Hepatocyte (in vitro differentiated cells): ENCODE data around the gene RPS21. TPM values are rescaled to one million over a fixed set of nuclear protein-coding genes. Genes with fewer than 3 reads are reported as not detected.

Source experiments
- DNase-seq: peaks from one replicate; pipeline ENCODE4 v3.0.0-alpha.2; 2016; ENCODE audit warnings: low spot score
- H2AFZ ChIP-seq: fragments of 200-600 bp; sonication (generic); 2 replicates; pipeline ENCODE4 v1.6.0; 2016; ENCODE audit warnings: antibody characterized with exemption, mild to moderate bottlenecking
- H3K27ac ChIP-seq: fragments of 200-600 bp; sonication (generic); 2 replicates; pipeline ENCODE4 v1.5.1; 2016; ENCODE audit warnings: mild to moderate bottlenecking
- H3K27me3 ChIP-seq: fragments of 200-600 bp; sonication (generic); 2 replicates; pipeline ENCODE4 v1.6.1; 2016
- H3K36me3 ChIP-seq: fragments of 200-600 bp; sonication (generic); replicated peaks from 2 replicates; pipeline ENCODE4 v1.5.1; 2016; ENCODE audit warnings: low read depth; ENCODE audit not compliant: insufficient read depth
- H3K4me1 ChIP-seq: fragments of 200-600 bp; sonication (generic); 2 replicates; pipeline ENCODE4 v1.5.1; 2016; ENCODE audit warnings: mild to moderate bottlenecking, moderate library complexity; ENCODE audit not compliant: insufficient read depth
- H3K4me2 ChIP-seq: fragments of 200-600 bp; sonication (generic); 2 replicates; pipeline ENCODE4 v1.6.0; 2016
- H3K4me3 ChIP-seq: fragments of 200-600 bp; sonication (generic); 2 replicates; pipeline ENCODE4 v1.5.1; 2016; ENCODE audit warnings: mild to moderate bottlenecking
- H3K79me2 ChIP-seq: fragments of 200-600 bp; sonication (generic); 2 replicates; pipeline ENCODE4 v1.6.0; 2017; ENCODE audit warnings: mild to moderate bottlenecking
- H3K9me2 ChIP-seq: fragments of 200-600 bp; sonication (generic); replicated peaks from 2 replicates; pipeline ENCODE4 v1.6.0; 2017; ENCODE audit warnings: mild to moderate bottlenecking; ENCODE audit not compliant: insufficient read depth
- H3K9me3 ChIP-seq: fragments of 200-600 bp; sonication (generic); 2 replicates; pipeline ENCODE4 v1.5.1; 2016; ENCODE audit warnings: low read depth, mild to moderate bottlenecking
- H4K20me1 ChIP-seq: fragments of 200-600 bp; sonication (generic); 2 replicates; pipeline ENCODE4 v1.6.0; 2016; ENCODE audit warnings: mild to moderate bottlenecking; ENCODE audit not compliant: insufficient read depth, poor library complexity, severe bottlenecking
- EZH2 ChIP-seq: fragments of 200-600 bp; sonication (generic); IDR thresholded peaks from 2 replicates; pipeline ENCODE4 v1.6.1; 2016; ENCODE audit warnings: antibody characterized with exemption, mild to moderate bottlenecking, borderline replicate concordance
- EZH2phosphoT487 ChIP-seq: fragments of 200-600 bp; sonication (generic); IDR thresholded peaks from one replicate; pipeline ENCODE4 v1.6.1; 2018; ENCODE audit warnings: antibody characterized with exemption, mild to moderate bottlenecking, low read depth, moderate library complexity; ENCODE audit not compliant: unreplicated experiment, severe bottlenecking
- WGBS: methylation state at CpG from one replicate; pipeline ENCODE4 v1.1.6; 2016; ENCODE audit warnings: low lambda C conversion rate; ENCODE audit errors: missing lambda C conversion rate; 5-methylcytosine and 5-hydroxymethylcytosine counted together
- polyA plus RNA-seq: library from polyadenylated mRNA; unstranded; fragments of >200 nt; fragmentation: Nextera tagmentation; extraction: Ambion mirVana; gene quantifications from 2 replicates; pipeline ENCODE4 v1.2.1, GENCODE V29; 2016
- total RNA-seq: library from RNA; depleted of rRNA; stranded (reverse); fragments of >200 nt; gene quantifications from 2 replicates; pipeline ENCODE4 v1.2.3, GENCODE V29; 2014
- TF ChIP-seq, protein P1 (sequence below): fragments of 200-600 bp; sonication (generic); IDR thresholded peaks from 2 replicates; pipeline ENCODE4 v1.5.1; 2016; ENCODE audit warnings: antibody characterized with exemption, mild to moderate bottlenecking; ENCODE audit not compliant: poor library complexity

Gene RPS21
- total and polyA plus RNA-seq, 2 experiments from 2014 or later, result 460 to 1,754 TPM

DNA sequence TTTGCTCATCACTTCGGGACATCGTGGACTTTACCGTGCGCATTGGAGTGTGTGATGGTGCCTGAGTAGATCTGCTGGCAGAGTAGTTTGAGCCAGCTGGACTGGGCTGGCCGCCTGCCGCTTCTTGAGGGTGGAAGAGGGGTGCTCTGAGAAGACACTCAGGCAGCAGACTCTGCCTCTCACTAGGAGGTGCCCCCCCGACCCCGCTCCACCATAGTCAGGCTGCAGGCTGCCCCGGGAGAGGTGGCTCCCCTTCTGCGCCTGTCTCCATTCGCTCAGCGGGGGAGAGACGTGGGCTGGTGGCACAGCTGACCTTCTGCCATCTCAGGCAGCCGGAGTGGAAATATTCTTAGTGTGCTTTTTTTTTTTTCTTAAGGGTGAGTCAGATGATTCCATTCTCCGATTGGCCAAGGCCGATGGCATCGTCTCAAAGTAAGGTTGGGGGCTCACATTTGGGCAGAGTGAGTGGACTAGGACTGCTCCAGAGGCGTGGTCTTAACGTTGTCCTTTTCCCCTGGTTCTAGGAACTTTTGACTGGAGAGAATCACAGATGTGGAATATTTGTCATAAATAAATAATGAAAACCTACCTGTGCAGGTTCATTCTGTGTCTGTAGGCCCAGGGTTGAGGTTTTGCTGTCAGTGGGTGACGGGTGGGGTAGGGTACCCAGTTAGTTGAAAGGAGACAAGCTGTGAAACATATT, 1.2 kb downstream of the RPS21 start:
- Histone ChIP-seq H3K4me1 (peaks cover 15% of the 10 kb centered on the region), H3K79me2 (peaks cover 52% of the 10 kb centered on the region), H3K27ac (peak overlapping the region; percentile 76), H3K4me3 (peak overlapping the region; percentile 96), H2AFZ (no peak overlapping the region), H3K9me3 (no peaks in the 10 kb centered on the region), H3K4me2 (peak overlapping the region; percentile 97), H3K27me3 (no peaks in the 10 kb centered on the region), H4K20me1 (peaks cover 11% of the 10 kb centered on the region), H3K36me3 (peaks cover 7% of the 10 kb centered on the region), H3K9me2 (no peaks in the 10 kb centered on the region)
- DNase-seq, result no peak
- no peak for TF ChIP-seq EZH2phosphoT487
- TF ChIP-seq EZH2, result no peak
- TF ChIP-seq, protein P1, sequence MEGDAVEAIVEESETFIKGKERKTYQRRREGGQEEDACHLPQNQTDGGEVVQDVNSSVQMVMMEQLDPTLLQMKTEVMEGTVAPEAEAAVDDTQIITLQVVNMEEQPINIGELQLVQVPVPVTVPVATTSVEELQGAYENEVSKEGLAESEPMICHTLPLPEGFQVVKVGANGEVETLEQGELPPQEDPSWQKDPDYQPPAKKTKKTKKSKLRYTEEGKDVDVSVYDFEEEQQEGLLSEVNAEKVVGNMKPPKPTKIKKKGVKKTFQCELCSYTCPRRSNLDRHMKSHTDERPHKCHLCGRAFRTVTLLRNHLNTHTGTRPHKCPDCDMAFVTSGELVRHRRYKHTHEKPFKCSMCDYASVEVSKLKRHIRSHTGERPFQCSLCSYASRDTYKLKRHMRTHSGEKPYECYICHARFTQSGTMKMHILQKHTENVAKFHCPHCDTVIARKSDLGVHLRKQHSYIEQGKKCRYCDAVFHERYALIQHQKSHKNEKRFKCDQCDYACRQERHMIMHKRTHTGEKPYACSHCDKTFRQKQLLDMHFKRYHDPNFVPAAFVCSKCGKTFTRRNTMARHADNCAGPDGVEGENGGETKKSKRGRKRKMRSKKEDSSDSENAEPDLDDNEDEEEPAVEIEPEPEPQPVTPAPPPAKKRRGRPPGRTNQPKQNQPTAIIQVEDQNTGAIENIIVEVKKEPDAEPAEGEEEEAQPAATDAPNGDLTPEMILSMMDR, result no peak
- 80% methylated on average over 20 of the region's 20 CpGs for WGBS

DNA sequence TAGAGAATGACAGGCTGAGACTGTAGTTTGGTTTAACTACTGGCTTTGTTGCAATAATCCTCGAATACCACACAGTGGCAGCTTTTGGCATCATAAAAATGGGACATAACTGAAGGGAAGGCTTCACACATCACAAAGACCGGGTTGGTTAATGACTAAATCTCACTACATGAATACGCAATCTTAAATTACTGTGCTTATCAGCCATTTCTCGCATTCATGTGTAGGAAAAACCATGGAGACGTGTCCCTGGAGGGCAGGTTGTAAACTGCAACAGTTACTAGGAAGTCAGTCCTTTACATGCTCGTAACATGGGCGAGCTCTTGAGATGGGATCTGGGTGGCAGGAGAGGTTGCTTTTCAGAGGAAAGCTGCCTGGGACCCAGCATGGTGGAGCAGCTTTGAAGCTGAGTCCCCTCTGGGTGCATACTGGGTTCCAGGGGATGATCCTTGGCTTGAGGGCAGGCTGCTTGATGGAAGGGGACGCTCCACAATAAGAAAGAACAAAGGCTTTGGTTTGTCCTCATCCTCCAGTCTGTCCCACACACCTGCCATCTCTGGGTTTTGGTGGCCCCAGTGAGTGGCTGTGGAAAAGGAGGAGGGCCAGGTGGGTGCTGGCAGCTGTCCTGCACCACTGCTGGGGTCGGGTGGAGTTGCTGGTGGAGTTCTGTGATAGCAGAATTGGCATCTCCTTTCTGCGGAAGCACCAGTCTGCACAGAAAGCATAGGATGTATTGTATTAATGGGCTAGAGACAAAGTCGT, 2.1 kb downstream of the RPS21 start:
- H3K4me2 ChIP-seq, result peak overlapping the region; percentile 97
- H3K36me3 ChIP-seq, result peaks cover 7% of the 10 kb centered on the region
- peaks cover 49% of the 10 kb centered on the region for H3K79me2 ChIP-seq
- H3K27me3 ChIP-seq, result no peaks in the 10 kb centered on the region
- 92% methylated on average over 11 of the region's 11 CpGs for WGBS
- H2AFZ ChIP-seq, result no peak overlapping the region
- H3K9me3 ChIP-seq, result no peaks in the 10 kb centered on the region
- peak overlapping the region; percentile 27 for H3K27ac ChIP-seq
- no peaks in the 10 kb centered on the region for H3K9me2 ChIP-seq
- peaks cover 11% of the 10 kb centered on the region for H4K20me1 ChIP-seq
- H3K4me1 ChIP-seq, result peaks cover 15% of the 10 kb centered on the region
- no peak overlapping the region for H3K4me3 ChIP-seq
- TF ChIP-seq EZH2phosphoT487, result no peak
- TF ChIP-seq, protein P1, result no peak
- no peak for DNase-seq

DNA sequence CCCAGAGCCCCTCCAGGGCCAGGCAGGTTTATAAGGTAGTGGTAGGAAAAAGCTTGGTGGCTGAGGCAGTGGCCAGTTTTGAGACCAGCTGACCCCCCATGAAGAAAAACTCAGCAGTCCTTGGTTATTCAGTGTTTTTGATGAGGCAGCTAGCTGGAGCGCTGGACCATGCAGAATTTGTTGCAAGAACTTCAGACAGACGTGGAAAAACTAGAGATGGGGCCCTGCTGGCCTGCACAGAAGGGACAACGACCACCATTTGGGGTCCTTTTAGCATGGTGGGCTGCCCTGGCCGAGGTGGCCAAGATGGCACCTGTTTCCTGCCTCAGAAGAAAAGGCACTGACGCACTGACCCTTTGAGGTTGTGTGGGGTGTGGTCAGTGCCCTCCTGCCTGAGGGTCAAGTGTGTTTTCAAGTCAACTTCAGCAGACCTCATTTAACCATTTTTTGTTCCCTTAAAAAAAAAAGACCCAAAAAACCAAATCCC, 2.7 kb downstream of the RPS21 start:
- no peaks in the 10 kb centered on the region for H3K27me3 ChIP-seq
- no peak overlapping the region for H2AFZ ChIP-seq
- peaks cover 11% of the 10 kb centered on the region for H4K20me1 ChIP-seq
- no peaks in the 10 kb centered on the region for H3K9me2 ChIP-seq
- H3K4me3 ChIP-seq, result no peak overlapping the region
- peaks cover 43% of the 10 kb centered on the region for H3K79me2 ChIP-seq
- TF ChIP-seq, protein P1, result no peak
- TF ChIP-seq EZH2, result no peak
- TF ChIP-seq EZH2phosphoT487, result no peak
- peaks cover 15% of the 10 kb centered on the region for H3K4me1 ChIP-seq
- peaks cover 7% of the 10 kb centered on the region for H3K36me3 ChIP-seq
- H3K4me2 ChIP-seq, result no peak overlapping the region
- H3K9me3 ChIP-seq, result no peaks in the 10 kb centered on the region
- DNase-seq, result no peak
- H3K27ac ChIP-seq, result no peak overlapping the region
- WGBS, result 74% methylated on average over 5 of the region's 5 CpGs
